ENCODE data around the gene IL12RB1.
A peak's percentile ranks its signal among the peaks of the same experiment; 100 is the strongest.

Gene IL12RB1

GRCh38 chr19:18086590-18087138, at the start of gene IL12RB1:
TSS of gene IL12RB1 (minus strand) at chr19:18086934. CDS start at chr19:18086823, 111 bp downstream.
- intact Hi-C loops (cut with DNase I) = no loop called here
- peak in 1 of 42 donors; percentile 29 for DNase-seq

- intact Hi-C loops (cut with DNase I) = no loop called here
- no peak for DNase-seq
These were observed 49.2 kb upstream of the IL12RB1 start for GRCh38 chr19:18135712-18136584.

DNA sequence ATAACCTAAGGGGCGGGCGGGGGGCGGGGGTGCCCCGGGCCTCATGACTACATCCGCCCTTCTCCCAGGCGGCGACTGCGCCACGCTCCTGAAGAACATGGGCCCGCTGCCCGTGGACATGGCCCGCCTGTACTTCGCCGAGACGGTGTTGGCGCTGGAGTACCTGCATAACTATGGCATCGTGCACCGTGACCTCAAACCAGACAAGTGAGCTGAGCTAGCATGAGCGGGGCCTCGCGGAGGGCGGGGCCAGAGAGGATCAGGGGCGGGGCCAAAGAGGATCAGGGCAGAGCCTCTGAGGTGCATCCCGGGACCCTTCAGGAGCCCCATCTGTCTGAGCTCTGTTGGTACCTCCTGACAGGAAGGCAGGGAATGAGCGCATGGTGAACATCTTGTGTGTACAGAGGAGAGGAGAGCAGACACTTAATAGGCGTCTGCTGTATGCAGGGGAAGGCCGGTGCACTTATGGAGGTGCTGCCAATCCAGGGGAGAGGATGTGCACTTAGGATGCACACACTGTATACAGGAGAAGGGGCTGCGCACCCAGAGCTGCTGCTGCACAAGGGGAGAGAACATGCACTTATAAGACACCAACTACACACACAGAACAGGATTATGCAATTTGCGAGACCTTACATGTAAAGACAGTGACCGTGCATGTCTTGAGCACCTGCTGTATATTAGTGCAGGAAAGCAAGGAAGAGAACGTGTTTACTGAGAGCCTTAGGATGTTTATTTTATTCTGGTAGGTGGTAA, 45.3 kb upstream of the IL12RB1 start:
- no peak for DNase-seq
- intact Hi-C loops (cut with DNase I) = no loop called here

DNA sequence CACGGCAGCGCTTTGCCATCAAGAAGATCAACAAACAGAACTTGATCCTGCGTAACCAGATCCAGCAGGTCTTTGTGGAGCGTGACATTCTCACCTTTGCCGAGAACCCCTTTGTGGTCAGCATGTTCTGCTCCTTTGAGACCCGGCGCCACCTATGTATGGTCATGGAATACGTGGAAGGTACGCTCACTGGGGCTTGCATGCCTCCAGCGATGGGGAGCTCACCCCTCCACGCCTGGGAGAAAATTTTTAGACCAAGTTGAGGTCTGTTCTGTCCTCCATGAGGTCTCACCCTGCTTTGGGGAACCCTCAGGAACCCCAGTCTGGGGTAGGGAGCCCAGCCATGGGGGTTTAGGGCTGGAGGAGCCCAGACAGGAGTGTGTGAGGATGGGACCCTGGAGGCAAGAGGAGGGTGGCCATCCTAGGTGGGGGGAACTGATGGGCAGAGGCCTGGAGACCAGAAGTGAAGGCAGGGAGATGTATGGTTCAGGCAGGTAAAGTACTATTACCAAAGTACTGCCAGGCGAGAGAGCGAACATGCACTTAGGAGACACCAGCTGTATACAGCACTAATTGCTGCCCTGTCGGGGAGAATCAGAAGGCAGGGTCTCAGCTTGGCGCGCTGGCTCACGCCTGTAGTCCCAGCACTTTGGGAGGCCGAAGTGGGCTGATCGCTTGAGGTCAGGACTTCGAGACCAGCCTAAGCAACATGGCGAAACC, 43.9 kb upstream of the IL12RB1 start:
- intact Hi-C loops (cut with DNase I) = no loop called here
- DNase-seq = no peak

DNA sequence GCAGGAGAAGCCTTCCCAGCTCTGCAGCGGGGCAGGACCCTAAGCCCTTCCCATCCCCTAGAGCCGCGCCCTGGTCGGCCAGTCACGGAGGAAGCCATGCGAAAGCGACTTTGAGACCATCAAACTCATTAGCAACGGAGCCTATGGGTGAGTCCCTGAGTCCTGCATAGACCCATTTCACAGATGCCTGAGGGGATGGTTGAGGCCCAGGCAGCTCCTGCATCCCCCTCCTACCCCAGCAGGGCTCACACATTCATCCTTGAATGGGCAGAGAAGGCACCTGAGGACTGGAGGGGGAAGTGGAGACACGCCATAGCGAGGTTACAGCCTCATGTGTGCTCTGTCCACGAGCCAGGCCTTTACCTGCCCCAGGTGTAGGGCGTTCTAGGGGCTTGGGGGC, 42.1 kb upstream of the IL12RB1 start:
- intact Hi-C loops (cut with DNase I) = no loop called here
- no peak for DNase-seq

DNA sequence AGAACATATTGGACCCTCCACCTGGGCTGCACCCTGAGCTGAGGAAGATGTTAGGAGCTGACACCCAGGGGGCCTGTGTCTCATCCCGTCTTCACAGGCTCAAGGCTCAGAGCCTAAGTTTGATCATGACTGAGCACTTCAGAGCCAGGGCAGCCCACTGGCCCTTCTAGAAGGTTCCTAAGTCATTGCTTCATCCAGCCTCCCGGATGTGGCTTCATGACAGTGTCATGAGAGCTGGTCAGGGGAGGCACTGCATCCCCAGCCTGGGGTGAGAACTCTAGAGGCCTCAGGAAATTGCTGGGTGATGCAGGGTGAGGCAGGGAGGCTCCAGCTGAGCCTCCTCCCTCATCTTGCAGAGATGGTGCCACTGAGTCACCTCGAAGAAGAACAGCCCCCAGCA, 41.3 kb upstream of the IL12RB1 start:
- DNase-seq = peak in 1 of 42 donors; percentile 27
- intact Hi-C loops (cut with DNase I) = no loop called here

DNA sequence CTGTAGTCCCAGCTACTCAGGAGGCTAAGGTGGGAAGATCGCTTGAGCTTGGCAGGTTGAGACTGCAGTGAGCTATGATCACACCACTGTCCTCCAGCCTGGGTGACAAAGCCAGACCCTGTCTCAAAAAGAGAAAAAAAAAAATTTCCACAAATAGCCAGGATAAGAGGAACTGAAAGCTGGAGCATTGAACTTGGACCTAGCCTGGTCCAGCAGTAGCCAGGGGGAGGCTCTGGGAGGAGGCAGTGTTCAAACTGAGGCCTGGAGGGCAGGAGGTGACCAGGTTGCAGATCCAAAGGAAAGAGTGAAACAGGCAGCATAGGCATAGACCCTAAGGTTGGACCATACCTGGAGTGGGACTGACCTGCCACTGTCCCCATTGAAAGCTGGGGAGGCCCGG, 39.4 kb upstream of the IL12RB1 start:
- intact Hi-C loops (cut with DNase I) = no loop called here

DNA sequence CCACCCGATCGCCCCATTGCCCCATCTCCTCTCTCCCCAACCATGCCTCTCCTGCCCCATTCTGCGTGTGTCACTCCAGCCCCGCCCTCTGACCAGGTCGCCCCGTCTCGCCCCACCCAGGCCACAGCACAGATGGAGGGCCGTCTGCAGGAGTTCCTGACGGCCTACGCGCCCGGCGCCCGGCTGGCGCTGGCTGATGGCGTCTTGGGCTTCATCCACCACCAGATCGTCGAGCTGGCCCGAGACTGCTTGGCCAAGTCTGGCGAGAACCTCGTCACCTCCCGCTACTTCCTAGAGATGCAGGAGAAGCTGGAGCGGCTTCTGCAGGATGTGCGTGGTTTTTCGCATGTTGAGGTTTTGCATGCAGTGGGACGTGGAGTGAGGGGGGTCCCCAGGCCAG, 37.1 kb upstream of the IL12RB1 start:
- intact Hi-C loops (cut with DNase I) = no loop called here
- DNase-seq = no peak

More for the DNA sequence above, 39.4 kb upstream of the IL12RB1 start:
- no peak for DNase-seq

- intact Hi-C loops (cut with DNase I) = no loop called here
- peak in 1 of 42 donors; percentile 44 for DNase-seq
These were observed 36.4 kb upstream of the IL12RB1 start for GRCh38 chr19:18122860-18123795.

DNA sequence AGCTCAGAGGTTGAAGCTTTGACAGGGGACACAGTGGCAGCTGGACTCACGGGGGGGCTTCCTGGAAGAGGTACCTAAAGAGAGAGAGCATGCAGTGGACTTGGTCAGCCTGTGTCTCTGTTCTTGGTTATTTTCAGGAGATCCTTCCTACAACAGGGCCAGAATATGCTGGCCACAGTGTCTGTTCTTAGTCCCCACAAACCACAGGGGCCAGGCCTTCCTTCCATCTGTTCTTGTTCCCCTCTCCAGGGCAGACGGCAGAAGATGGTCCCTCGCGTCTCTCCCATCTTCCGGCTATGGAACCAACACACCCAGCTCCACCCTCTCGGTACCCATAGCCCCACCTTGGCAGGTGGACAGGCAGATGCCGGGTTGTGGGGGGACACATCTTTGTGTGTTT, 35.7 kb upstream of the IL12RB1 start:
- peak in 2 of 42 donors; percentile 27 to 56 for DNase-seq
- intact Hi-C loops (cut with DNase I) = no loop called here

DNA sequence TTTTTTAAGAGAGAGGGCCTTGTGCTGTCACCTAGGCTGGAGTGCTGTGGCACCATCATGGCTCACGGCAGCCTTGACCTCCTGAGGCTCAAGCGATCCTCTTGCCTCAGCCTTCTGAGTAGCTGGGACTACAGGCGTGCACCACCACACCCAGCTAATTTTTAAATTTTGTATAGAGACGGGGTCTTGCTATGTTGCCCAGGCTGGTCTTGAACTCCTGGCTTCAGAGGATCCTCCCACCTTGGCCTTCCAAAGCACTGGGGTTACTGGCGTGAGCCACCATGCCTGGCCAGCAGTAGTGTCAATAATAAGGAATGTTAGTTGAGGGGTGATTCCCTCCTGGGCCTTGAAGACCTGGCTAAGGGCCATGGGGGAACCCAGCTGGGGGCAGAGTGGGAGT, 34.4 kb upstream of the IL12RB1 start:
- DNase-seq = no peak
- intact Hi-C loops (cut with DNase I) = no loop called here

DNA sequence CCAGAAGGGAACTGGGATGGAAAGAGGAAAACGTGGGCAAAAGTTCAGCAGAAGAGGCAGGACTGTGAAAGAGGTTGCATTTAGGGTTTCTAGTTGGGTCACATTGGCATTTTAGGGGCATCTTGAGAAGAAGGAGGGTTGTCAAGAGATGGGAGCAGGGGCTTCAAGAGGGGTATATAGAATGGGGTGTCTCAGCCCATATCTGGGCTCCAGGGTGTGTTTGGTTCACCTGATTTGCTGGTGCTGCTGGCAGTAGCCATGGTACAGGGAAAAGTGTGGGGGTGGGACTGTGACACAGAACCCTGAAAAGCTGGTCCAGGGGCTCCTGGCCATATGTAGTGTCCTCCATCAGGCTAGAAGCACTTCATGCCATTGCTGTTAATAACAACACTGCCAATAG, 33.4 kb upstream of the IL12RB1 start:
- no peak for DNase-seq
- intact Hi-C loops (cut with DNase I) = no loop called here

GRCh38 chr19:18119717-18120105, 33.0 kb upstream of the IL12RB1 start:
- intact Hi-C loops (cut with DNase I) = loop anchor here (5.0 kb wide), 1 partner anchor 33 kb away; the partner anchor contains the start of gene PIK3R2
- DNase-seq = peak; percentile 59 to 95 (median 83)

DNA sequence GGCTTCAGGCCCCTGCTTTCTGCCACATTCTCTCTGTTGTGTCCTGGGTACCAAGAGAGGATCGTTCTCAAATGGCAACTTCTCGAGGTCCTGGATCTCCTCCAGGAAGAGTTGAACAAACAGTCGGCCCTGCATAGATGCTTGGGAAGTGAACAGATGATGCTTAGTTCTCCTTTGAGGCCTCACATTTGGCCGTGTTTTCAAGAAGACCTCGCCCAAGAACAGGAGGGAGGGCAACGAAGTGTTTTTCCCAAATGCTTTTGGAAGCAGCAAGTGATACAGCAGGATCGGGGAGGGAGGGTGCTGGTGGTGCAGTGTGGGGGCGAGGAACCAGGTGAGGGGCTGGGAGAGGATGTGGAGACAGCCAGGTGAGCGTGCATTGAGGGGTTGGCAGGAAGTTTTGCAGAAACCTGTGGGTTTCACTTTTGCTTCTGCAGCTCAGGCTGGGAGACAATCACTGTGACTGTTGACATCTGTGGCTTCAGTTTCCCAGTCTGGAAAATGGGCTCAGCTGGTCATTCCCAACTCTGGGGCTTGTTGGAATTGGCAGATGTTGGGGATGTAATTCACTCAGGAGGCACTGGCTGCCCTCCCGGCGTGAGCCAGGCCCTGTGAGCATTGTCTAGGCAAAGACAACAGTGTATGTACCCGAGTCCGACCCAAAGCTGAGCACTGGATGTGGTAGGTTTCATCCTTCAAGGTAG, 32.4 kb upstream of the IL12RB1 start:
- intact Hi-C loops (cut with DNase I) = loop anchor here (5.0 kb wide), 1 partner anchor 33 kb away; the partner anchor contains the start of gene PIK3R2

GRCh38 chr19:18118420-18119012, 31.8 kb upstream of the IL12RB1 start:
- intact Hi-C loops (cut with DNase I) = loop anchor here (5.0 kb wide), 1 partner anchor 34 kb away; the partner anchor contains the start of gene PIK3R2
- DNase-seq = no peak

More for the DNA sequence above, 32.4 kb upstream of the IL12RB1 start:
- DNase-seq = peak in 41 of 42 donors; percentile 49 to 94 (median 81)

- intact Hi-C loops (cut with DNase I) = loop anchor here (5.0 kb wide), 1 partner anchor 34 kb away; the partner anchor contains the start of gene PIK3R2
- DNase-seq = peak; percentile 58 to 98 (median 92)
These were observed 31.1 kb upstream of the IL12RB1 start for GRCh38 chr19:18117692-18118378.

All from head of caudate nucleus (tissue), 42 donors.